HG03354 (cell line): ENCODE data around the gene NAV2.

Experiments used
- ATAC-seq: cut with Tn5 transposase; IDR thresholded peaks from one replicate; pipeline ENCODE4 v1.9.1; 2021; ENCODE audit warnings: mild to moderate bottlenecking; ENCODE audit not compliant: unreplicated experiment, poor library complexity, severe bottlenecking

Gene NAV2

GRCh38 chr11:19712281-19713195 lies at the start of gene NAV2:
Gene NAV2 (plus strand): TSS chr11:19712837. CDS start chr11:19713696, 859 bp downstream.
- ATAC-seq = peak; percentile 99

DNA sequence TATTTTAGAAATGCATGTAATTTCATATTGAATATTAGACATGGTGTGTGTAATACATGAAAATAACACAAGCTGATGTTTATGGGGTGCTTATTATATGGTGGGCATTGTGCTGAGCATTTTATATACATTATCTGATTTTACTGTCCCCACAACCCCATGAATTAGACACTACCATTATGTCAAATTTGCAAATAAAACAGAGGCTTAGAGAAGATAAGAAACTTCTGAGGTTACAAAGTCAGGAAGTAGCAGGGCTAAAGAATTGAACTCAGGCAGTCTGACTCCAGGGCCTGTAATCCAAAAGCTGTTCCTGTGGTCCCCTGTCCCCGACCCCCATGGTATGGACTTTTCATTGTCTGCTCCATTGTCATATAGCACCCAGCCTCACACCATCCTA lies 49.4 kb upstream of the NAV2 start:
- ATAC-seq = no peak

DNA sequence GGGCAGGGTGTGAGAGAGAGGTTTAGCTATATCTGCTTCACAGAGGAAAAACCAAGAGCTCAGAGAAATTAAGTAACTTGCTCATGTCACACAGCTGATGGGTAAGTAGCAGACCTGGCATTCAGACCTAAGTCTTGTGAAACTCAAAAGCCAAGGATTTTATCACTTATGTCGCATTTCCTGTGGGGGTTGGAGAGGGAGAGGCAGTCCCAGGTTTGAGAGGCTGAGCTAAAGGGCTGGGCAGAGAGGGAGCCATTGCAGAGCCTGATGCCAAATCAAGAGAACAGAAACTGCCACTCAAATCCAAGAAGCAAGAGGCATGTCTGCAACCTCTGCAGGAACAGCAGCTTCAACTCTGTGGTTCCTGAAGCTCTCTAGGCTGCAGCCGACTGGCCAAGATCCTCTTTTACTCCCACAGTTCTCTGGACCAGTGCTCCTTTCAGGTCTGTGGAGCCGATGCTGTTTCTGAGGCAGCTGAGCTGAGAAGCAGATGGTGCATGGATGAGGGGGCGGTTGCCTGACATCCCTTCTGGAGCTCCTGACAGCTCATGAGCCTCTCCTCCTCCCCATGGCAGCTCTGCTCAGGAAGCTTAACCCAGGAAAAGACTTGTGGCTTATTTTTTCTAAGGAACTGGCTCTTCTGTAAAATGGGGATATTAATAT lies 47.6 kb upstream of the NAV2 start:
- ATAC-seq = no peak

- no peak for ATAC-seq
Observed at GRCh38 chr11:19666951-19667350, 45.7 kb upstream of the NAV2 start.

- ATAC-seq = no peak
Observed at GRCh38 chr11:19669511-19669910, 43.1 kb upstream of the NAV2 start.

- ATAC-seq = no peak
Observed at GRCh38 chr11:19670030-19670791, 42.4 kb upstream of the NAV2 start.

GRCh38 chr11:19672586-19673206 lies 39.9 kb upstream of the NAV2 start:
- ATAC-seq = no peak

GRCh38 chr11:19673924-19674729 lies 38.5 kb upstream of the NAV2 start:
- no peak for ATAC-seq

GRCh38 chr11:19674836-19675235 lies 37.8 kb upstream of the NAV2 start:
- ATAC-seq = no peak

- ATAC-seq = no peak
Observed at GRCh38 chr11:19675397-19675796, 37.2 kb upstream of the NAV2 start.

DNA sequence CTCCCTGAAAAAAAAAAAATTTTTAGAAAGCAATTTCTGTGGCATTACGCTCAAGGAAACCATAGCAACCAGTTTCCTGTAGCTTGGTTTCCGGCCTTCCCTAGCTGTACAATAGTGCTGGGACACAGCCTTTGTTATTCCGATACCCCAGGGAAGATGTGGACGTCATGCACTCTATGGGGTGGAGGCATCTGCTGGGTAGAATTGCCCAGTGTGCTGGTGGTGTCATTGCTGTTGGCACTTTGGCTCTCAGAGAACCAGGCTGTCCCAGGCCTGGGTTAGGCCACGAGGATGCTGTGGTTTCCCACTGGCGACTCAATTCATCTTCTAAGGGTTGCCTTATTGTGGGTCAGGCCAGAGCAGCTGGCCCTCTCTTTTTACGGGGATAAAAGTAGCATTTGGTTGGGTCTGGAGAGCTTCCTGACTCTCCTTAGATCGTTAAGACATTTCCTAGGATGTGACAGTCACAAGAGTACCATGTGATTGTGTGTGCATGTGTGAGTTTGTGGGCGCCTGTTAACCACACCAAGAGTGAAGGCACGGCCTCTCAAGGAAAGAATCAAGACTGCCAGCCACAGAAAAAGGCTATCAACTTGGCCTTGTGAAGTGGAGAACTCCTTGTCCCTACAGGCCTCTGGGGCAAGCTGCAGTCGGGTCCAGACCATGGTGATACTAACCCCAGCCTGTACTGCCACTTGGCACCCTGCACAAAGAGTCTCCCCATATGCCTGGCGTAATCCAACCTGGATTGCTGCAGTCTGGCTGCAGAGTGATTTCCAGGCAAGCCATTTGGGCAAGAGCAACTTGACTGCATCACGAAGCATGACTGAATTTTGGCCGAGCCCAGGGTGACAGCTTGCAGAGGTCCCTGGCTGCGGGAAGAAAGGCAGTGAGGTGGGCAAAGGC lies 35.9 kb upstream of the NAV2 start:
- ATAC-seq = no peak

DNA sequence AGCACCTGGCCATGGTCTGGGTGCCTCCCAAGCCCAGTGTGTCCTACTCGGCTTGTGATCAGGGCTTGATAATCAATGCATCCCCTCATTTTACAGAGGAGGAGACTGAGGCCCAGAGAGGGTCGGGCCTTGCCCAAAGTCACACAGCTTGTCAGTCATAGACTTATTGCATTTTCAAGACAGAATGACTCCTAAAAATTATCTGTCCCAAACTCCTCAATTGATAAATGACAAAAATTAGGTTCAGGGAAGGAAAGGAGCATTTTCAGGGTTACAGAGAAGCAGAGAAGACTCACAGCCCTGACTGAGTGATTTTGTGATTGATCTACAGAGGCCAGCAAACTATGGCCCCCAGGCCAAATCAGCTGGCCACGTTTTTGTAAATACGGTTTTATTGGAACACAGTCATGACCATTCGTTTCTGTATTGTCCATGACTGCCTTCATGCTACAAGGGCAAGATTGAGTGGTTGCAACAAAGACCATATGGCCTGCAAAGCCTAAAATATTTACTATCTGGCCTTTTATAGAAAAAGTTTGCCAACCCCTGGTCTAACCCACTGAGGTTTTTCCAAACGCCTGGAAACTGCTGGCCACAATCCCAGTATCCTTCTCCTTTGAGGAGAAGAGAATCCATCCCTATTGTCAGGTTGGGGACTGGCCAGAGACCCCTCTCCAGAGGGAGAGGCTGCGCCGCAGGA lies 35.1 kb upstream of the NAV2 start:
- ATAC-seq = no peak

DNA sequence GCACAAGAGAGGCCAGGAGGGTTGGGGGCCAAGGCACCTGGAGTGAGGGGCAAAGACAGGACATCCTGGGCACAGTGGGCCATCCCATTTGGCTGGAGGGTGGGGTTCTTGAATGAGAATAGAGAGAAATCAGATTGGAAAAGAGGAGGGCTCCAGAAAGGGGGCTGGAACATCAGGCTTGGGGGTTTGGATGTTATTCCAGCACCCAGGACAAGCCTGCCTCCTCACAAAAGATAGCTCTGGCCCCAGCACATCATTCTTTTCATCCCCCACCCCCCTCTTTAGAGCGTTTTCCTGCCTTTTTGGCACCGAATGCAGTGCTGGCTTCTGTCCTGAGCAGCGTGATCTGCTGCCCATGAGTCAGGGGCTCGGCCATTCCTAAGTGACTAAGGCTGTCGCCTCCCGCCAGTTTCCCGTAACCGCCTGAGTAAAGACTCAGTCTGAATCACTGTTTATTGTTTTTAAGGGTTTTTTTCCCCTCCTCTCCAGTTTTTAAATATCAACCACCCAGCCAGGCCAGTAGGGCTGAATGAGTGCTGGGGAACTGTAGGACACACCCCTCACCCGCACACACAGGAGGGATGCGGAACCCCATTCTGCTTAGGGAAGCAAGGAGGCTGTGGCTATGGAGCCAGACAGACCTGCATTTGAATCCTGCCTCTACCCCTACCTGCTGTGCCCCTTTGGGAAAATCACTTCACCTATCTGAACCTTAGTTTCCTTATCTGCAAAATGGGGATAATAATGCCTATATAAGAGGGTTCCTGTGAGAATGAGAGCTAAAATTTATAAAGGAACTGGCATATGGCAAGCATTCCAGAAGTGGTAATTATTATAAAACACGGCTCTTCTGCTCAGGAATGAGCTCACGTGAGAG lies 32.4 kb upstream of the NAV2 start:
- ATAC-seq = no peak

GRCh38 chr11:19680829-19681368 lies 31.7 kb upstream of the NAV2 start:
- no peak for ATAC-seq

- ATAC-seq = no peak
Observed at GRCh38 chr11:19683141-19683805, 29.4 kb upstream of the NAV2 start.
